WTC11 (cell line): ENCODE measurements around the gene DAZAP2. TPM values are rescaled to one million over a fixed set of nuclear protein-coding genes. Genes with fewer than 3 reads are reported as not detected.
A peak's percentile ranks its signal among the peaks of the same experiment; 100 is the strongest.

Experiments
- ATAC-seq: fragments of 200-7000 bp; cut with Tn5 transposase; 2 replicates; pipeline ENCODE4 v1.10.0; 2021; ENCODE audit warnings: mild to moderate bottlenecking, moderate library complexity
- CTCF ChIA-PET: fragments of 300-600 bp; sonication (Branson Sonifier 250); formaldehyde crosslinking; loops from one replicate; lab custom pipeline; 2021; ENCODE audit warnings: antibody characterized with exemption; lab: Charles Lee
- POLR2A ChIA-PET: fragments of 350-600 bp; sonication (Branson Sonifier 250); formaldehyde crosslinking; loops from one replicate; lab custom pipeline; 2021; ENCODE audit warnings: antibody characterized with exemption; lab: Charles Lee
- DNase-seq: peaks from one replicate; pipeline ENCODE4 v3.0.0; 2021; ENCODE audit warnings: low spot score
- H3K27ac Mint-ChIP-seq: 2 replicates; pipeline ENCODE4 v1.8.0; 2021; ENCODE audit warnings: mixed read lengths
- H3K27me3 Mint-ChIP-seq: 2 replicates; pipeline ENCODE4 v1.8.0; 2021; ENCODE audit warnings: low read depth, mild to moderate bottlenecking, moderate library complexity, mixed read lengths
- H3K36me3 Mint-ChIP-seq: 2 replicates; pipeline ENCODE4 v1.8.0; 2021; ENCODE audit warnings: mixed read lengths
- H3K4me1 Mint-ChIP-seq: 2 replicates; pipeline ENCODE4 v1.8.0; 2022; ENCODE audit warnings: mixed read lengths
- H3K4me3 Mint-ChIP-seq: 2 replicates; pipeline ENCODE4 v1.8.0; 2021; ENCODE audit warnings: mild to moderate bottlenecking, moderate library complexity, mixed read lengths
- H3K9me3 Mint-ChIP-seq: 2 replicates; pipeline ENCODE4 v1.8.0; 2021; ENCODE audit warnings: mixed read lengths
- ATF1 ChIP-seq: sonication (generic); formaldehyde crosslinking; IDR thresholded peaks from 2 replicates; pipeline ENCODE4 v1.8.1; 2023; ENCODE audit warnings: mild to moderate bottlenecking, moderate library complexity, missing genetic modification reagents
- CBFB ChIP-seq: sonication (generic); formaldehyde crosslinking; IDR thresholded peaks from 2 replicates; pipeline ENCODE4 v1.8.1; 2022; ENCODE audit warnings: mild to moderate bottlenecking, low read depth, missing genetic modification reagents
- CREB1 ChIP-seq: sonication (generic); formaldehyde crosslinking; IDR thresholded peaks from 2 replicates; pipeline ENCODE4 v1.8.0; 2023; ENCODE audit warnings: mild to moderate bottlenecking, missing genetic modification reagents
- CTCF ChIP-seq: fragments of 200-600 bp; IDR thresholded peaks from 2 replicates; pipeline ENCODE4 v1.8.0; 2022; ENCODE audit warnings: antibody characterized with exemption
- E2F4 ChIP-seq: sonication (generic); formaldehyde crosslinking; IDR thresholded peaks from 2 replicates; pipeline ENCODE4 v1.8.1; 2022; ENCODE audit warnings: low read depth, mild to moderate bottlenecking, moderate library complexity, missing genetic modification reagents, borderline replicate concordance
- GTF2I ChIP-seq: fragments of 250-450 bp; sonication (Bioruptor Pico); conservative IDR thresholded peaks from 2 replicates; pipeline ENCODE4 v1.4.0; 2021; ENCODE audit warnings: mild to moderate bottlenecking
- IRF2 ChIP-seq: sonication (generic); formaldehyde crosslinking; IDR thresholded peaks from 2 replicates; pipeline ENCODE4 v1.8.0; 2022; ENCODE audit warnings: low read depth, missing genetic modification reagents, borderline replicate concordance
- PRDM15 ChIP-seq: sonication (generic); formaldehyde crosslinking; IDR thresholded peaks from 2 replicates; pipeline ENCODE4 v1.8.0; 2022; ENCODE audit warnings: missing genetic modification reagents
- PREB ChIP-seq: sonication (generic); formaldehyde crosslinking; IDR thresholded peaks from 2 replicates; pipeline ENCODE4 v1.8.1; 2022; ENCODE audit warnings: mild to moderate bottlenecking, missing genetic modification reagents, moderate library complexity, borderline replicate concordance
- SOX15 ChIP-seq: fragments of 250-450 bp; sonication (Bioruptor Pico); IDR thresholded peaks from 2 replicates; pipeline ENCODE4 v1.9.0; 2021; ENCODE audit warnings: mild to moderate bottlenecking
- TCF7 ChIP-seq: sonication (generic); formaldehyde crosslinking; IDR thresholded peaks from 2 replicates; pipeline ENCODE4 v1.8.0; 2022; ENCODE audit warnings: mild to moderate bottlenecking, low read depth, missing genetic modification reagents, moderate library complexity
- ZMAT4 ChIP-seq: fragments of 250-450 bp; sonication (Bioruptor Pico); IDR thresholded peaks from 2 replicates; pipeline ENCODE4 v1.9.0; 2021; ENCODE audit warnings: mild to moderate bottlenecking
- ZNF396 ChIP-seq: fragments of 250-450 bp; sonication (Bioruptor Pico); IDR thresholded peaks from 2 replicates; pipeline ENCODE4 v1.8.0; 2021; ENCODE audit warnings: mild to moderate bottlenecking, moderate library complexity, borderline replicate concordance
- ZNF416 ChIP-seq: fragments of 250-450 bp; sonication (Bioruptor Pico); IDR thresholded peaks from 2 replicates; pipeline ENCODE4 v1.9.0; 2021; ENCODE audit warnings: mild to moderate bottlenecking, inconsistent platforms
- total RNA-seq: library from RNA; stranded (reverse); gene quantifications from 3 replicates; pipeline ENCODE4 v1.2.3, GENCODE V29; 2021
- TF ChIP-seq, protein P1 (sequence below): fragments of 250-450 bp; sonication (Bioruptor Pico); IDR thresholded peaks from 2 replicates; pipeline ENCODE4 v1.9.0; 2021; ENCODE audit warnings: moderate library complexity, mild to moderate bottlenecking, inconsistent platforms, borderline replicate concordance
- TF ChIP-seq, protein P2 (sequence below): fragments of 250-450 bp; sonication (Bioruptor Pico); conservative IDR thresholded peaks from 2 replicates; pipeline ENCODE4 v1.9.0; 2021; ENCODE audit warnings: mild to moderate bottlenecking

DAZAP2 gene
- total RNA-seq, 1 experiment from 2014 or later = 35.8 TPM

DNA sequence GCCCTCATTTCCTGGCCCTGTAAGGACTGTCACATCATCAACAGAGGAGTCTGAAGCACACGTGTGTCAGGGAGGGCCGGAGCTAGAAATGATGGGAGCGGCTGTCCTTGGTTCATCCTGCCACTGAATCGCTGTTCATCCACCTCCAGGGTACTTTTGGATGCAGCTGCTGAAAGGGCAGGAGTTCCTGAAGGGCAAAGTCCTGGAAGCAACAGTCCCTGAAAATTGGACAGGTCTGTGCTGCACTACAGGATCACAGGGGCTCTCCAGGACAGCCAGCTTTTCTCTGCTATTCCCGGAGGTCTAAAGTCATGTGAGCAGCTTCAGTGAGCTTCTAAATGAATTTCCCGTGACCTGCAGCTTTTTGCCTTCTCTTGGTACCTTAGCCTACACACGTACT lies 38.5 kb upstream of the DAZAP2 start:
- ATAC-seq = no peak
- POLR2A ChIA-PET = no interaction called here
- H3K4me3 Mint-ChIP-seq = no peak overlapping the region
- no peaks in the 10 kb centered on the region for H3K4me1 Mint-ChIP-seq
- no peaks in the 10 kb centered on the region for H3K36me3 Mint-ChIP-seq
- no peak for TF ChIP-seq PREB (CRISPR knock-in tag)
- TF ChIP-seq, all 79 proteins: peak for 0
- CTCF ChIA-PET = interaction anchor here (1.1 kb wide), 1 partner anchor 62 kb away, joined by 3 read pairs; no protein-coding TSS in a partner anchor
- Mint-ChIP-seq H3K27ac (no peak overlapping the region), H3K9me3 (no peaks in the 10 kb centered on the region), H3K27me3 (no peaks in the 10 kb centered on the region)
- no peak for DNase-seq

GRCh38 chr12:51200806-51201205 lies 37.8 kb upstream of the DAZAP2 start:
- Mint-ChIP-seq H3K4me3 (no peak overlapping the region), H3K36me3 (no peaks in the 10 kb centered on the region), H3K27me3 (no peaks in the 10 kb centered on the region), H3K9me3 (no peaks in the 10 kb centered on the region), H3K27ac (peak overlapping the region; percentile 34), H3K4me1 (no peaks in the 10 kb centered on the region)
- DNase-seq = no peak
- POLR2A ChIA-PET = no interaction called here
- TF ChIP-seq SOX15 (CRISPR knock-in tag) = no peak
- CTCF ChIA-PET = no interaction called here
- no peak for ATAC-seq

GRCh38 chr12:51202718-51203117 lies 35.9 kb upstream of the DAZAP2 start:
- Mint-ChIP-seq H3K9me3 (no peaks in the 10 kb centered on the region), H3K27ac (no peak overlapping the region), H3K27me3 (no peaks in the 10 kb centered on the region), H3K4me3 (no peak overlapping the region), H3K4me1 (no peaks in the 10 kb centered on the region), H3K36me3 (no peaks in the 10 kb centered on the region)
- no peak for TF ChIP-seq ZMAT4 (CRISPR knock-in tag)
- no peak for TF ChIP-seq E2F4 (CRISPR knock-in tag)
- no peak for TF ChIP-seq CTCF
- TF ChIP-seq, protein P1, sequence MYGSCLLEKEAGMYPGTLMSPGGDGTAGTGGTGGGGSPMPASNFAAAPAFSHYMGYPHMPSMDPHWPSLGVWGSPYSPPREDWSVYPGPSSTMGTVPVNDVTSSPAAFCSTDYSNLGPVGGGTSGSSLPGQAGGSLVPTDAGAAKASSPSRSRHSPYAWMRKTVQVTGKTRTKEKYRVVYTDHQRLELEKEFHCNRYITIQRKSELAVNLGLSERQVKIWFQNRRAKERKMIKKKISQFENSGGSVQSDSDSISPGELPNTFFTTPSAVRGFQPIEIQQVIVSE = no peak
- TF ChIP-seq CBFB (CRISPR knock-in tag) = no peak
- TF ChIP-seq PREB (CRISPR knock-in tag) = no peak
- DNase-seq (no peak), ATAC-seq (no peak)
- POLR2A ChIA-PET = no interaction called here
- CTCF ChIA-PET = no interaction called here

DNA sequence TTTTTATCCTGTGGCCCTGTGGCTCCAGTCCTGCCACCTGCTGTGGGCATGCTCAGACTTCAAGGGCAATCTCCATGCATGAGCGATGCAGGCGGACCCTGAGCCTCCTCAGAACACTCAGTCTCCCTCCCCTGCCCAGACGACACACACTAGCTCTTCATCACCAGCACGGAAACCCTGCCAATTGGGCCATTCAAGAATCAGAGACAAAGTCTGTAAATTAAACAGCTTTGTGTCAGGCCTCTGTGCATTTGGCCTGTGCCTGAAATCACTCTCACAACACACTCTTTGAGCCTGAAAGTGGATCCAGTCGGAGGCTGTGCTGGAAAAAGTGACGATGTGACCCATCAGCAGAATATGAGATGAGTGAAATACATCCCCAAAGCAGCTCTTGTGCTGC lies 33.3 kb upstream of the DAZAP2 start:
- no peaks in the 10 kb centered on the region for H3K4me1 Mint-ChIP-seq
- H3K9me3 Mint-ChIP-seq = no peaks in the 10 kb centered on the region
- DNase-seq (no peak), ATAC-seq (no peak)
- no peak overlapping the region for H3K4me3 Mint-ChIP-seq
- no peaks in the 10 kb centered on the region for H3K36me3 Mint-ChIP-seq
- H3K27ac Mint-ChIP-seq = no peak overlapping the region
- CTCF ChIA-PET = no interaction called here
- H3K27me3 Mint-ChIP-seq = no peaks in the 10 kb centered on the region
- POLR2A ChIA-PET = interaction anchor here (0.7 to 1.0 kb wide), 2 partner anchors 13 to 1522 kb away, joined by 3 to 7 read pairs; no protein-coding TSS in a partner anchor
- TF ChIP-seq, protein P2, sequence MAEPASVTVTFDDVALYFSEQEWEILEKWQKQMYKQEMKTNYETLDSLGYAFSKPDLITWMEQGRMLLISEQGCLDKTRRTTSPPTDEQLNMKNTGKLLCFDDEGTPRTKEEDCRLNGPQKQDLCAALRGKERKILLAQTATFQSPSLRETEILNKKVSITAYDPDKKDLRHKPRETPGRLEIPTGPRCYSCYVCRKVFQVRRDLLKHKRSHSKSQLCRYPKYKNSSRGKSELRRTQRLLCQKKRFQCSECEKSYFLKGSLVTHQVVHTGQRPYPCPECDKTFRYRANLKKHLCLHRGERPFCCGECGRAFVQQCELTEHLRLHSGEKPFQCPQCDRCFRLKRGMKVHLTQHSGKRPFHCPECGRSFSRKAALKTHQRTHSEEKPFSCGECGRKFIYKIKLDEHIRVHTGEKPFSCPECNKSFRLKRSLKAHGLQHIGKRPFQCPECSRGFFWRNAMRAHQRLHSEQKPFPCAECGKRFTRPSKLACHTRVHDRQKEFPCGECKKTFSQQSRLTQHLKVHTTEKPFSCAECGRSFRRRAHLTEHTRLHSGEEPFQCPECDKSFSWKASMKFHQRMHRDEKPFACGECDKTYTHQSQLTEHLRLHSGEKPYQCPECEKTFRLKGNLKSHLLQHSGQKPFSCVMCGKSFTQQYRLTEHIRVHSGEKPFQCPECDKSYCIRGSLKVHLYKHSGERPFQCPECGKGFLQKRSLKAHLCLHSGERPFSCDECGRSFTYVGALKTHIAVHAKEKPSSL = no peak
- TF ChIP-seq IRF2 (CRISPR knock-in tag) (no peak), PRDM15 (no peak), ZNF416 (CRISPR knock-in tag) (no peak), GTF2I (CRISPR knock-in tag) (no peak), CREB1 (CRISPR knock-in tag) (no peak), TCF7 (CRISPR knock-in tag) (no peak), ATF1 (CRISPR knock-in tag) (no peak), ZNF396 (CRISPR knock-in tag) (no peak)
